Kidney (tissue), 14 donors: ENCODE data around the gene ADAMTS4. TPM values are rescaled to one million over a fixed set of nuclear protein-coding genes. Genes with fewer than 3 reads are reported as not detected.
A peak's percentile ranks its signal among the peaks of the same experiment; 100 is the strongest.

Source experiments
- DNase-seq, 5 donors: peaks; one replicate each; pipeline ENCODE4 v3.0.0-alpha.2; 2013 to 2020
- FAIRE-seq: peaks from 2 replicates; lab custom pipeline; 2012; peaks lifted over from hg19 to GRCh38; lab: Jason Lieb, UNC
- H3K27ac ChIP-seq, 2 donors: one replicate each; pipeline ENCODE4 v1.7.0; 2013; ENCODE audit warnings: low read depth in 2 of 2, low read length in 2 of 2, inconsistent platforms in 1 of 2
- H3K27me3 ChIP-seq: one replicate; pipeline ENCODE4 v1.7.1; 2013; ENCODE audit warnings: low read length, inconsistent platforms; ENCODE audit not compliant: control insufficient read depth, insufficient read depth
- H3K36me3 ChIP-seq, 3 donors: one replicate each; pipeline versions ENCODE4 v1.7.0 to v1.7.1; 2013; ENCODE audit warnings: low read length in 3 of 3, control low read depth in 1 of 3, inconsistent platforms in 1 of 3; ENCODE audit not compliant: insufficient read depth in 3 of 3, control insufficient read depth in 2 of 3
- H3K4me1 ChIP-seq, 3 donors: one replicate each; pipeline versions ENCODE4 v1.7.0 to v1.7.1; 2013; ENCODE audit warnings: low read length in 3 of 3, inconsistent platforms in 1 of 3, low read depth in 1 of 3; ENCODE audit not compliant: control insufficient read depth in 2 of 3, insufficient read depth in 2 of 3
- H3K4me3 ChIP-seq, 3 donors: one replicate each; pipeline versions ENCODE4 v1.7.0 to v1.8.1; 2013; ENCODE audit warnings: low read length in 3 of 3, control low read depth in 1 of 3, inconsistent platforms in 1 of 3
- H3K9ac ChIP-seq, 3 donors: one replicate each; pipeline versions ENCODE4 v1.7.0 to v1.7.1; 2013; ENCODE audit warnings: low read length in 3 of 3, control low read depth in 1 of 3, inconsistent platforms in 1 of 3
- H3K9me3 ChIP-seq, 3 donors: one replicate each; pipeline versions ENCODE4 v1.7.0 to v1.7.1; 2013; ENCODE audit warnings: low read length in 3 of 3, control low read depth in 1 of 3, inconsistent platforms in 1 of 3; ENCODE audit not compliant: control insufficient read depth in 2 of 3, insufficient read depth in 1 of 3
- intact Hi-C: fragments of 100-400 bp; cut with DNase I; formaldehyde crosslinking; loops from one replicate; pipeline ENCODE4 v1.11.1; 2022
- polyA plus RNA-seq: library from polyadenylated mRNA; stranded (reverse); fragments of 350-450 nt; fragmentation: Illumina TruSeq; extraction: RNeasy Lipid Tissue Mini Kit (QIAGEN cat#74804); gene quantifications from one replicate; pipeline ENCODE4 v1.2.3, GENCODE V29; 2014; ENCODE audit warnings: low read depth, low replicate concordance; ENCODE audit not compliant: insufficient read depth
- total RNA-seq: library from RNA; stranded (reverse); fragmentation: NEBNext Ultra II Directional; extraction: Animal tissue kit (Norgen Biotek cat#: 25700); gene quantifications from one replicate; pipeline ENCODE4 v1.2.1, GENCODE V29; 2021
- TF ChIP-seq, protein P1 (sequence below): IDR thresholded peaks from 3 replicates; pipeline ENCODE4 v1.5.1; 2012; ENCODE audit warnings: mild to moderate bottlenecking, moderate library complexity, borderline replicate concordance; ENCODE audit not compliant: insufficient read depth; ENCODE audit errors: extremely low read depth
- donor health status: control.
- donor health status: control.
- donor health status: control.
- donor health status: control.
- donor health status: control.
- donor health status: DM: yes; HTN: yes; CAD: no.
- donor health status: Normal renal cell carcinoma (clear cell type).

The ADAMTS4 gene
- total and polyA plus RNA-seq, 2 donors from 2014 or later: 0.26 to 14.0 TPM

- peak overlapping the region; percentile 38 to 94 for H3K27ac ChIP-seq
- no peaks in the 10 kb centered on the region for H3K9me3 ChIP-seq
- no peak for DNase-seq
- no peak for FAIRE-seq
- TF ChIP-seq, protein P1, sequence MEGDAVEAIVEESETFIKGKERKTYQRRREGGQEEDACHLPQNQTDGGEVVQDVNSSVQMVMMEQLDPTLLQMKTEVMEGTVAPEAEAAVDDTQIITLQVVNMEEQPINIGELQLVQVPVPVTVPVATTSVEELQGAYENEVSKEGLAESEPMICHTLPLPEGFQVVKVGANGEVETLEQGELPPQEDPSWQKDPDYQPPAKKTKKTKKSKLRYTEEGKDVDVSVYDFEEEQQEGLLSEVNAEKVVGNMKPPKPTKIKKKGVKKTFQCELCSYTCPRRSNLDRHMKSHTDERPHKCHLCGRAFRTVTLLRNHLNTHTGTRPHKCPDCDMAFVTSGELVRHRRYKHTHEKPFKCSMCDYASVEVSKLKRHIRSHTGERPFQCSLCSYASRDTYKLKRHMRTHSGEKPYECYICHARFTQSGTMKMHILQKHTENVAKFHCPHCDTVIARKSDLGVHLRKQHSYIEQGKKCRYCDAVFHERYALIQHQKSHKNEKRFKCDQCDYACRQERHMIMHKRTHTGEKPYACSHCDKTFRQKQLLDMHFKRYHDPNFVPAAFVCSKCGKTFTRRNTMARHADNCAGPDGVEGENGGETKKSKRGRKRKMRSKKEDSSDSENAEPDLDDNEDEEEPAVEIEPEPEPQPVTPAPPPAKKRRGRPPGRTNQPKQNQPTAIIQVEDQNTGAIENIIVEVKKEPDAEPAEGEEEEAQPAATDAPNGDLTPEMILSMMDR: no peak
- H3K9ac ChIP-seq: peak overlapping the region in 2 of 3 donors; percentile 81 to 95
- intact Hi-C loops: no loop called here
- H3K36me3 ChIP-seq: peaks cover 0 to 7% (median 0%) of the 10 kb centered on the region in 3 donors
- peaks cover 0 to 18% (median 11%) of the 10 kb centered on the region in 3 donors for H3K4me1 ChIP-seq
- no peaks in the 10 kb centered on the region for H3K27me3 ChIP-seq
- peak overlapping the region; percentile 69 to 87 (median 82) for H3K4me3 ChIP-seq
Observed at GRCh38 chr1:161158316-161159010, 40.4 kb downstream of the ADAMTS4 start.

DNA sequence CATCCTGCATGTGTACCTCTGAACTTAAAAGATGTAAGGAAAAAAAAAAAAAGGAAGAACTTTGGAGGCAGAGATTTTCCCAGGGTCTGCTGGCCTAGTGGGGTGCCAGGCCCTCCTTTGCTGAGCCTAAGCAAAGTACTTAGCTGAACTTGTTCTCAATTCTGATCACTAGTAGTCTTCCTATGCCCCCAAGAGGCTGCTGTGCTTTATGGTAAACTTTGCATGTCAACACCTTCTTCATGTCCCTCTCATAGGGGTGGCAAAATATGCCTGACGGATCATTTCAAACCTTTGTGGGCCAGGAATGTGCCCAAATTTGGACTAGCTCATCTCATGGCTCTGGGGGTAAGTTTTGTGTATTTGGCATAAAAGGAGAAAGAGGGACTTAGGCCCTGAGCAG lies 41.0 kb downstream of the ADAMTS4 start:
- Histone ChIP-seq H3K27ac (no peak overlapping the region), H3K9me3 (no peaks in the 10 kb centered on the region), H3K27me3 (no peaks in the 10 kb centered on the region), H3K36me3 (peaks cover 0 to 7% (median 0%) of the 10 kb centered on the region in 3 donors), H3K9ac (no peak overlapping the region), H3K4me1 (peaks cover 0 to 18% (median 11%) of the 10 kb centered on the region in 3 donors), H3K4me3 (no peak overlapping the region)
- no peak for FAIRE-seq
- TF ChIP-seq, protein P1: no peak
- intact Hi-C loops: no loop called here
- DNase-seq: no peak

DNA sequence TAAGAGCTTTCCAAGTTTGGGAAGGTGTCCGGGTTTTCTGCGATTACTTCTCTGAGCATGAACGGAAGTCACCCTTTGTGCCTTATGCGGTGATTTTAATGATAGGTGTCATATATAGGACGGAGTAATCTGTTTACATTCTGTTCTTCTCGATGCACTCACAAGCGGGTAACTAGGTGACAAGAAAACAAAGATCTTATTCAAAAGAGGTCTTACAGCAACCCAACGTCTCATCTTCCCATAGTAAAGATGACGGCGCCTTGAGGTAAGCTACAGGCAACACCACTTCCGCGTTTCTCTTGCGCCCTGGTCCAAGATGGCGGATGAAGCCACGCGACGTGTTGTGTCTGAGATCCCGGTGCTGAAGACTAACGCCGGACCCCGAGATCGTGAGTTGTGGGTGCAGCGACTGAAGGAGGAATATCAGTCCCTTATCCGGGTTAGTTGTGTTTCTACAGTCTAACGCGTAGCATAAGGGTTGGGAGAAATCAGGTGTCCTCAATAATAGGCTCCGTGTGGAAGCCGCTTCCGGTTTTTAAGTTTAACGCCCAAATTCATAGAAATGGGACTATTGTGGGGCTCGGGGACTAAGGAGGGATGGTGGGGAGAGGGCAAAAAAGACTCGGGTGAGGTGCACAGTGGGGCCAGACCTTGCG lies 45.0 kb downstream of the ADAMTS4 start, which contains the start of gene UFC1:
Gene UFC1, plus strand, starts transcription at position 297 of the 656 bp plus-strand sequence. Its CDS starts 20 bp downstream, at position 317.
- intact Hi-C loops: no loop called here
- FAIRE-seq: no peak

More for the DNA sequence above, 45.0 kb downstream of the ADAMTS4 start, which contains the start of gene UFC1:
- H3K4me3 ChIP-seq: peak within 1 kb of the TSS; percentile 86 to 100 (median 95)
- H3K9ac ChIP-seq: peak within 1 kb of the TSS; percentile 81 to 100 (median 81)
- peak within 1 kb of the TSS; percentile 96 for H3K27ac ChIP-seq
- TF ChIP-seq, protein P1: no peak
- peak; percentile 84 to 96 (median 89) for DNase-seq
- no peaks in the 10 kb centered on the region for H3K9me3 ChIP-seq
- no peaks in the 10 kb centered on the region for H3K27me3 ChIP-seq
- H3K4me1 ChIP-seq: peaks cover 0 to 3% (median 2%) of the 10 kb centered on the region in 3 donors
- H3K36me3 ChIP-seq: peaks cover 0 to 4% (median 0%) of the 10 kb centered on the region in 3 donors
